22Rv1 (cell line): Measurements from ENCODE around the gene DLL3.
"Not testable (repeated sequence)": the region's sequence is repeated elsewhere in the genome, so short reads cannot be mapped to it uniquely, and the experiment has no call there.

ENCODE experiments used
- ZFX ChIP-seq: fragments of 450-650 bp; IDR thresholded peaks from 2 replicates; pipeline ENCODE4 v1.6.1; 2017; ENCODE audit warnings: antibody characterized with exemption, borderline replicate concordance
- TF ChIP-seq, protein P1 (sequence below): fragments of 450-650 bp; IDR thresholded peaks from 2 replicates; pipeline ENCODE4 v1.5.1; 2017; ENCODE audit warnings: mild to moderate bottlenecking

DNA sequence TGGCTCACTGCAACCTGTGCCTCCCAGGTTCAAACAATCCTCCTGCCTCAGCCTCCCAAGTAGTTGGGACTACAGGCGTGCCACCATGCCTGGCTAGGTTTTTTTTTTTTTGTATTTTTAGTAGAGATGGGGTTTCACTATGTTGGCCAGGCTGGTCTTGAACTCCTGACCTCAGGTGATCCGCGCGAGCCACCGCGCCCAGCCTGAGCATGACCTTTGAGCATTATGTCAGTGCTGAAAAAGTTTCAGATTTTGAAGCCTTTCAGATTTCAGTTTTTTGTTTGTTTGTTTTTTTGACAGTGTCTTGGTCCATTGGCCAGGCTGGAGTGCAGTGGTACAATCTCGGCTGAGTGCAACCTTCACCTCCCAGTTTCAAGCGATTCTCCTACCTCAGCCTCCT, 47.5 kb upstream of the DLL3 start:
- TF ChIP-seq, protein P1, sequence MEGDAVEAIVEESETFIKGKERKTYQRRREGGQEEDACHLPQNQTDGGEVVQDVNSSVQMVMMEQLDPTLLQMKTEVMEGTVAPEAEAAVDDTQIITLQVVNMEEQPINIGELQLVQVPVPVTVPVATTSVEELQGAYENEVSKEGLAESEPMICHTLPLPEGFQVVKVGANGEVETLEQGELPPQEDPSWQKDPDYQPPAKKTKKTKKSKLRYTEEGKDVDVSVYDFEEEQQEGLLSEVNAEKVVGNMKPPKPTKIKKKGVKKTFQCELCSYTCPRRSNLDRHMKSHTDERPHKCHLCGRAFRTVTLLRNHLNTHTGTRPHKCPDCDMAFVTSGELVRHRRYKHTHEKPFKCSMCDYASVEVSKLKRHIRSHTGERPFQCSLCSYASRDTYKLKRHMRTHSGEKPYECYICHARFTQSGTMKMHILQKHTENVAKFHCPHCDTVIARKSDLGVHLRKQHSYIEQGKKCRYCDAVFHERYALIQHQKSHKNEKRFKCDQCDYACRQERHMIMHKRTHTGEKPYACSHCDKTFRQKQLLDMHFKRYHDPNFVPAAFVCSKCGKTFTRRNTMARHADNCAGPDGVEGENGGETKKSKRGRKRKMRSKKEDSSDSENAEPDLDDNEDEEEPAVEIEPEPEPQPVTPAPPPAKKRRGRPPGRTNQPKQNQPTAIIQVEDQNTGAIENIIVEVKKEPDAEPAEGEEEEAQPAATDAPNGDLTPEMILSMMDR: not testable (repeated sequence)
- TF ChIP-seq ZFX: not testable (repeated sequence)
